A549 (cell line): ENCODE measurements around the gene NDUFC2. TPM values are rescaled to one million over a fixed set of nuclear protein-coding genes. Genes with fewer than 3 reads are reported as not detected.
A peak's percentile ranks its signal among the peaks of the same experiment; 100 is the strongest.

Experiments
- ATAC-seq, 2 experiments: fragments of 200-7000 bp in 1 of 2; fragments of >200 bp in 1 of 2; cut with Nextera tagmentation in 1 of 2; cut with Tn5 transposase in 1 of 2; 3 replicates each; pipeline versions ENCODE4 v1.8.0 to v1.9.1; 2018 to 2020; ENCODE audit warnings: mild to moderate bottlenecking in 1 of 2, moderate library complexity in 1 of 2
- CTCF ChIA-PET: fragments of 300-600 bp; sonication (Branson Sonifier 250); formaldehyde crosslinking; extraction: SDS; loops from one replicate; lab custom pipeline; 2021; ENCODE audit warnings: antibody characterized with exemption, inconsistent platforms; lab: Yijun Ruan, JAX
- POLR2A ChIA-PET: fragments of 350-600 bp; formaldehyde crosslinking; extraction: SDS; loops from one replicate; lab custom pipeline; 2021; ENCODE audit warnings: antibody characterized with exemption, inconsistent platforms; lab: Yijun Ruan, JAX
- DNase-seq, 2 experiments: peaks; one replicate each; pipeline versions ENCODE4 v3.0.0 to v3.0.0-alpha.2; 2011 to 2016; ENCODE audit warnings: low read depth in 1 of 2, low spot score in 1 of 2
- FAIRE-seq: peaks from 2 replicates; lab custom pipeline; 2011; peaks lifted over from hg19 to GRCh38; lab: Jason Lieb, UNC
- H3K27ac ChIP-seq, 2 experiments: fragments of >200 bp; sonication (Bioruptor Twin); formaldehyde crosslinking; 3 replicates each; pipeline ENCODE4 v1.5.1; 2016 to 2017
- H3K4me1 ChIP-seq: fragments of >200 bp; sonication (Bioruptor Twin); formaldehyde crosslinking; 3 replicates; pipeline ENCODE4 v1.6.1; 2016
- H3K4me2 ChIP-seq: fragments of >200 bp; sonication (Bioruptor Twin); formaldehyde crosslinking; 3 replicates; pipeline ENCODE4 v1.6.1; 2016
- H3K4me3 ChIP-seq: fragments of >200 bp; sonication (Bioruptor Twin); formaldehyde crosslinking; 3 replicates; pipeline ENCODE4 v1.5.1; 2016
- H3K9me3 ChIP-seq: fragments of >200 bp; sonication (Bioruptor Twin); formaldehyde crosslinking; 3 replicates; pipeline ENCODE4 v1.6.1; 2016
- CBX8 ChIP-seq: fragments of 200-600 bp; sonication (generic); IDR thresholded peaks from 2 replicates; pipeline ENCODE4 v1.6.1; 2016
- EHMT2 ChIP-seq: fragments of 200-600 bp; sonication (generic); IDR thresholded peaks from 2 replicates; pipeline ENCODE4 v1.6.1; 2016; ENCODE audit warnings: antibody characterized with exemption, low read depth, mild to moderate bottlenecking, moderate library complexity
- FOSL2 ChIP-seq, 2 experiments: fragments of 450-650 bp in 1 of 2; fragments of >200 bp in 1 of 2; sonication (Bioruptor Twin) in 1 of 2; formaldehyde crosslinking; IDR thresholded peaks; 2 replicates each; pipeline versions ENCODE4 v1.5.0 to v1.6.1; 2016 to 2020; ENCODE audit warnings: mild to moderate bottlenecking in 1 of 2, moderate library complexity in 1 of 2
- JUNB ChIP-seq: fragments of >200 bp; sonication (Bioruptor Twin); formaldehyde crosslinking; IDR thresholded peaks from 2 replicates; pipeline ENCODE4 v1.6.1; 2016
- MAFK ChIP-seq: fragments of 450-650 bp; IDR thresholded peaks from 2 replicates; pipeline ENCODE4 v1.6.1; 2014; ENCODE audit not compliant: partially characterized antibody
- MAZ ChIP-seq: fragments of 150-350 bp; IDR thresholded peaks from 2 replicates; pipeline ENCODE4 v1.6.1; 2014; ENCODE audit warnings: antibody characterized with exemption, low read depth, low read length, borderline replicate concordance
- PBX3 ChIP-seq: IDR thresholded peaks from 2 replicates; pipeline ENCODE4 v1.6.1; 2012
- POLR2A ChIP-seq: IDR thresholded peaks from 2 replicates; pipeline ENCODE4 v1.6.1; 2012; ENCODE audit warnings: mild to moderate bottlenecking, low read length
- RCOR1 ChIP-seq: fragments of 150-350 bp; IDR thresholded peaks from 2 replicates; pipeline ENCODE4 v1.6.1; 2014; ENCODE audit warnings: antibody characterized with exemption, low read length, low read depth
- REST ChIP-seq: fragments of 200-600 bp; sonication (generic); IDR thresholded peaks from 2 replicates; pipeline ENCODE4 v1.6.1; 2016; ENCODE audit warnings: antibody characterized with exemption, mild to moderate bottlenecking, moderate library complexity
- RNF2 ChIP-seq: fragments of 200-600 bp; sonication (generic); IDR thresholded peaks from 2 replicates; pipeline ENCODE4 v1.6.1; 2016; ENCODE audit warnings: low read depth, mild to moderate bottlenecking, antibody characterized with exemption, moderate library complexity, borderline replicate concordance
- ZFP36 ChIP-seq: fragments of 450-650 bp; IDR thresholded peaks from 2 replicates; pipeline ENCODE4 v1.6.1; 2014; ENCODE audit warnings: borderline replicate concordance; ENCODE audit not compliant: partially characterized antibody
- ZNF302 ChIP-seq: fragments of 250-450 bp; sonication (Bioruptor Pico); IDR thresholded peaks from 2 replicates; pipeline ENCODE4 v1.9.0; 2021; ENCODE audit warnings: inconsistent platforms, mild to moderate bottlenecking, moderate library complexity
- WGBS: methylation state at CpG from one replicate; pipeline ENCODE4 v1.1.6; 2017; ENCODE audit errors: missing lambda C conversion rate; 5-methylcytosine and 5-hydroxymethylcytosine counted together
- polyA plus RNA-seq, 4 experiments: library from polyadenylated mRNA; depleted of rRNA in 3 of 4; stranded (reverse); fragments of >200 nt; fragmentation: RNase III in 1 of 4; extraction: RNeasy Plus Mini Kit Qiagen cat#74134 plus additional on column Dnase treatment in 1 of 4; gene quantifications; 2 replicates in 3 of 4; 3 replicates in 1 of 4; pipeline ENCODE4 v1.2.3, GENCODE V29; 2011 to 2017

NDUFC2 gene
- polyA plus RNA-seq, 2 of the 4 experiments (the other 2 are of a cell fraction) = 148 to 277 TPM

GRCh38 chr11:78109081-78110015, 29.7 kb upstream of the NDUFC2 start:
- POLR2A ChIA-PET = no interaction called here

GRCh38 chr11:78100676-78101472, 21.2 kb upstream of the NDUFC2 start:
- ChIA-PET POLR2A (no interaction called here), CTCF (interaction anchor here (1.1 kb wide), 1 partner anchor 481 kb away, joined by 3 read pairs; no protein-coding TSS in a partner anchor)
- Histone ChIP-seq H3K4me2 (peak overlapping the region; percentile 50), H3K9me3 (no peaks in the 10 kb centered on the region), H3K4me1 (peaks cover 17% of the 10 kb centered on the region), H3K27ac (peak overlapping the region; percentile 54 to 73), H3K4me3 (no peak overlapping the region)
- TF ChIP-seq FOSL2 (IDR thresholded peaks at IDR 0.05) (0 out of 2 replicates have a peak, but pooled peaks have one; percentile 14), FOSL2 (CRISPR knock-in tag; IDR thresholded peaks at IDR 0.05) (peak; percentile 67), MAZ (no peak), MAFK (peak; percentile 37), REST (no peak), CBX8 (no peak), POLR2A (no peak), PBX3 (no peak), ZFP36 (no peak), EHMT2 (no peak), RNF2 (no peak)
- ATAC-seq (peak; percentile 59 to 62; a peak in 3 of 6 replicates), FAIRE-seq (no peak), DNase-seq (peak in 1 of 2 experiments; percentile 26)
- WGBS = 87% methylated on average over 2 of the region's 2 CpGs

More at GRCh38 chr11:78109081-78110015, 29.7 kb upstream of the NDUFC2 start:
- Histone ChIP-seq H3K9me3 (no peaks in the 10 kb centered on the region), H3K4me1 (no peaks in the 10 kb centered on the region), H3K4me3 (no peak overlapping the region), H3K4me2 (no peak overlapping the region), H3K27ac (no peak overlapping the region)
- ATAC-seq = no peak
- 91% methylated on average over 3 of the region's 3 CpGs for WGBS
- no peak for FAIRE-seq
- TF ChIP-seq JUNB (no peak), ZNF302 (no peak), EHMT2 (no peak), RCOR1 (no peak)
- DNase-seq = no peak
- CTCF ChIA-PET = interaction anchor here (0.6 kb wide), 1 partner anchor 128 kb away, joined by 4 read pairs; no protein-coding TSS in a partner anchor

GRCh38 chr11:78100261-78100660, 20.6 kb upstream of the NDUFC2 start:
- POLR2A ChIA-PET = no interaction called here
- no peak for FAIRE-seq
- whole genome bisulfite sequencing = 76% methylated on average over 5 of the region's 5 CpGs

More at GRCh38 chr11:78100261-78100660, 20.6 kb upstream of the NDUFC2 start:
- no peak for TF ChIP-seq MAZ
- no peak overlapping the region for H3K4me3 ChIP-seq
- peaks cover 17% of the 10 kb centered on the region for H3K4me1 ChIP-seq
- no peak overlapping the region for H3K4me2 ChIP-seq
- peak overlapping the region; percentile 54 to 73; a peak in 4 of 6 replicates for H3K27ac ChIP-seq
- ATAC-seq = no peak
- no peak for DNase-seq
- CTCF ChIA-PET = no interaction called here
- no peaks in the 10 kb centered on the region for H3K9me3 ChIP-seq
